Measurements from ENCODE around the gene KRTAP10-6. TPM values are rescaled to one million over a fixed set of nuclear protein-coding genes. Genes with fewer than 3 reads are reported as not detected.

KRTAP10-6 gene
- total and polyA plus RNA-seq, 2 experiments from 2014 or later, result not detected

- no peak for TF ChIP-seq EZH2phosphoT487 (IDR thresholded peaks at IDR 0.05; ENCODE audit: low read depth, severe bottlenecking, unreplicated experiment)
- TF ChIP-seq EZH2 (IDR thresholded peaks at IDR 0.05; ENCODE audit: borderline replicate concordance), result no peak
- TF ChIP-seq CTCF (IDR thresholded peaks at IDR 0.05; ENCODE audit: poor library complexity), result no peak
- no peak for DNase-seq (ENCODE audit: low spot score)
- Histone ChIP-seq H4K20me1 (ENCODE audit: insufficient read depth, poor library complexity, severe bottlenecking) (no peaks in the 10 kb centered on the region), H3K27me3 (peaks cover 4% of the 10 kb centered on the region), H3K27ac (no peak overlapping the region), H2AFZ (no peak overlapping the region), H3K4me2 (no peak overlapping the region), H3K4me3 (no peak overlapping the region), H3K36me3 (replicated peaks; ENCODE audit: insufficient read depth, low read depth) (no peaks in the 10 kb centered on the region), H3K9me2 (replicated peaks; ENCODE audit: insufficient read depth) (no peaks in the 10 kb centered on the region), H3K79me2 (no peaks in the 10 kb centered on the region), H3K9me3 (ENCODE audit: low read depth) (no peaks in the 10 kb centered on the region), H3K4me1 (ENCODE audit: insufficient read depth) (no peaks in the 10 kb centered on the region)
- 90% methylated on average over 3 of the region's 3 CpGs for WGBS (ENCODE audit: low lambda C conversion rate, missing lambda C conversion rate)
Measured at GRCh38 chr21:44585892-44586291, 6.4 kb downstream of the KRTAP10-6 start.

GRCh38 chr21:44583800-44584147, 8.5 kb downstream of the KRTAP10-6 start:
- no peaks in the 10 kb centered on the region for H3K9me2 ChIP-seq (replicated peaks; ENCODE audit: insufficient read depth)
- H3K27ac ChIP-seq, result no peak overlapping the region
- no peak overlapping the region for H3K4me2 ChIP-seq
- H3K79me2 ChIP-seq, result no peaks in the 10 kb centered on the region
- no peaks in the 10 kb centered on the region for H3K4me1 ChIP-seq (ENCODE audit: insufficient read depth)
- WGBS (ENCODE audit: low lambda C conversion rate, missing lambda C conversion rate), result 75% methylated on average over 6 of the region's 6 CpGs
- no peak for TF ChIP-seq EZH2phosphoT487 (IDR thresholded peaks at IDR 0.05; ENCODE audit: low read depth, severe bottlenecking, unreplicated experiment)
- no peak for TF ChIP-seq EZH2 (IDR thresholded peaks at IDR 0.05; ENCODE audit: borderline replicate concordance)
- TF ChIP-seq CTCF (IDR thresholded peaks at IDR 0.05; ENCODE audit: poor library complexity), result no peak
- H3K36me3 ChIP-seq (replicated peaks; ENCODE audit: insufficient read depth, low read depth), result no peaks in the 10 kb centered on the region
- no peaks in the 10 kb centered on the region for H3K9me3 ChIP-seq (ENCODE audit: low read depth)
- no peak overlapping the region for H2AFZ ChIP-seq
- H3K4me3 ChIP-seq, result no peak overlapping the region
- no peak for DNase-seq (ENCODE audit: low spot score)
- H3K27me3 ChIP-seq, result peaks cover 4% of the 10 kb centered on the region
- no peaks in the 10 kb centered on the region for H4K20me1 ChIP-seq (ENCODE audit: insufficient read depth, poor library complexity, severe bottlenecking)

GRCh38 chr21:44583089-44583799, 9.1 kb downstream of the KRTAP10-6 start:
- Histone ChIP-seq H3K9me3 (ENCODE audit: low read depth) (no peaks in the 10 kb centered on the region), H3K9me2 (replicated peaks; ENCODE audit: insufficient read depth) (no peaks in the 10 kb centered on the region), H4K20me1 (ENCODE audit: insufficient read depth, poor library complexity, severe bottlenecking) (no peaks in the 10 kb centered on the region), H2AFZ (no peak overlapping the region), H3K4me1 (ENCODE audit: insufficient read depth) (no peaks in the 10 kb centered on the region), H3K4me2 (no peak overlapping the region), H3K27ac (no peak overlapping the region), H3K36me3 (replicated peaks; ENCODE audit: insufficient read depth, low read depth) (no peaks in the 10 kb centered on the region), H3K4me3 (no peak overlapping the region), H3K27me3 (peaks cover 4% of the 10 kb centered on the region), H3K79me2 (no peaks in the 10 kb centered on the region)
- WGBS (ENCODE audit: low lambda C conversion rate, missing lambda C conversion rate), result 39% methylated on average over 10 of the region's 11 CpGs
- peak; percentile 41 for DNase-seq (ENCODE audit: low spot score)
- no peak for TF ChIP-seq EZH2phosphoT487 (IDR thresholded peaks at IDR 0.05; ENCODE audit: low read depth, severe bottlenecking, unreplicated experiment)
- TF ChIP-seq CTCF (IDR thresholded peaks at IDR 0.05; ENCODE audit: poor library complexity), result no peak
- TF ChIP-seq EZH2 (IDR thresholded peaks at IDR 0.05; ENCODE audit: borderline replicate concordance), result no peak
